Germinal center (tissue), 1 donor: Measurements from ENCODE around the gene MTUS2.

Experiments used
- DNase-seq: peaks from one replicate; pipeline ENCODE4 v3.0.0; 2012; ENCODE audit warnings: mixed read lengths, low spot score

Gene MTUS2

DNA sequence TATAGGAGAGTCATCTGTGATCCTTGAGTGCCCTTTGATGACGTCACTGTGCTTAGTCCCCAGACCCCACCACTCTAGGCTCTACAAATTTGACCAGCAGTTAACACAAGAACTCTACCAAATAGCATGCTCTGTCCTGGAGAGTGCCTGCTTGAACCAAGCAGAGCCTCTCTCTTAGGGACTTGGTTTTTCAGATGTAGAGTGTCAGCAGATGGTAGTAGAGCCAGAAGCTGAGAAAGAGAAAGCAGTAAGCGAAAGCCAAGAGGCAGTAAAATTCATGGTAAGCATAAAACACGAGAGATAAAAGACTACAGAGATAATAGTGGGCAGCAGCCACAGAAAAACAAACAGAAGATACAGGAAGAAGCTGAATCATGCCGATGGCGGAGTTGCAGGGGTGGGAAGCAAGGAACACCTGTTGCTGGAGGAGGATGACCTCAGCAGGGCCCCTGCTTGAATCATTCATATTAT is 582.1 kb downstream of the MTUS2 start:
- no peak for DNase-seq

DNA sequence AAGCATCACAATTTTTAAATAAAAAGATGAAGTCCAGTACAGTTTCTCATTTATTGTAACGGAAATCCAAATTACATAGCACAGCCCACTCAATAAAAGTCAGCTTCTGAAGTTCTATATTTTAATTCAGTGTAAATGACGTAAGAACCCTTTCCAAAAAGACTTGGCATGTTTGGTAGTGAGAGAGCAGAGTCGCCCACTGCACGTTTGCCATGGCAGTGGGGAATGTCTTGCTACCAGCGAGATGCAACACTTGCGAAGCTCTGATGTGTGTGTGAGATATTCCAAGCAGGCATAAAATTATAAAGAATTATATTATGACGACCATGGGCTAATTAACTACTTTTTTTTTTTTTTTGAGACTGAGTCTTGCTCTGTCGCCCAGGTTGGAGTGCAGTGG is 585.3 kb downstream of the MTUS2 start:
- no peak for DNase-seq

DNA sequence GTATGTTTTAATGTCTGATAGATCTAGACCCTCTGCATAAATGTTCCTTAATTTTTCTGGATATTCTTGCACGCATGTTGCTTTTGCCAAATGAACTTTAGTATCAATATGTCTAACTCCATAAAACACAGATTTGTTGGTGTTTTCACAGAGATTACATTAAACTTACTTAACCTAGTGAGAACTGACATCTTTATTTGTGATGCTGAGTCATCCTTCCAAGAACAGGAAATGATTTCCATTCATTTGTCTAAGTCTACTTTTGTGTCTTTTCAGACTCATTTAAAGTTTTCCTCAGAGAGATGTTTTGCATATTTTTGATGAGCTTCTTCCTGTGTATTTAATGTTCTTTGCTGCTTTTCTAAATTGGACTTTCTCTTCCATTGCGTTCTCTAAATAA is 591.3 kb downstream of the MTUS2 start:
- no peak for DNase-seq

DNA sequence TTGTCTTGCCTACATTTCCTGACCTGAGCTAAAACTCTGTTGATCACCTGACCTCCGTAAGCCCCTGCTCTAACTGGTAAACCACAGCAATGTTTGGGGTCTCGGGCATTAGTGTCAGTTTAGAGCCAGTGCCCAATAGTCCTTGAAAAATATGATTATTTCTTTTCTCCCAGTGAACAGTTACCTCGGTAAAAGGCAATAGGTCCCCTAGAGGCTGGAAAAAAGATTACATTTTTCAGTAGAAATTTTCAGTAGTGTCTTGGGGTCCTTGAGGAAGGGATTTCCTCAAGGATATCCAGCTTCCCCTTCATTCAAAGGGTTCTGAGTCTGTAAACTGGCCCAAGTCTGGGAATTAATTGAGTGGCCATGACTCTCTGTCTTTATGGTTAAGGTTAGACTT is 597.9 kb downstream of the MTUS2 start:
- no peak for DNase-seq

DNA sequence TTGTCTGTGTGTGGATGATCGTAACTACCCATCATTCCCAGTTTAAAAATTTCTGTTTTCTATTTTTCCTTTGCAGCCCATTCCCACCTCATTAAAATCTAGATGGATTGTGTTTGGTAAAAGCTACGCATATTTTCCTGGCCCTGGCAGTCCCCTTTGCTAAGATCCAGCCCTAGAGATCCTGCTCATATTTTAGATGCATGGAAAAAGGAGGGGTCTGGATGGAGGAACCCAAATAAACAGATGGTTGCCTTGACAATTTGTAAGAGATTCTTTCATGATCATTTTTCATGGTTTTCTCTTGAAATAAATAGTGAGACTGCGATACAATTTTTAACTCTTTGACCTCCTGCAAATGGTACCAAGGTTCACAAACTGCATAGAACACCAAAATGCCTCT is 601.0 kb downstream of the MTUS2 start:
- DNase-seq: no peak

DNA sequence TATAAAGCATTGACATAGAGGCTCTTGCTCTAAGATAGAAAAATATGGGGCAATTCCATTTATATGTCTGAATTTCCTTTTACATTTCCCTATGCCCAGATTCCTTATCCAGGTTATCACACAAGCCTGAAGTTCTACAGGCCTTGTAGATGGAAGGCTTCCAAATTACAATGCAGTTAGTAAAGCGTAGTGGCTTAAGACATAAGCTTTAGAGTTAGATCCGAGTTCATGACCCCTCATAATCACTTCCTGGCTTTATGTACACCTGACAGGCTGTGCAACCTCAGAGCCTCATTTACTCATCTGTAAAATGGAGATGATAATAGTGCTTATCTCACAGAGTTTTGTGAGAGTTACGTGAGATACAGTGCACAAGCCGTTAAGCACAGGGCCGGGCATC is 601.9 kb downstream of the MTUS2 start:
- DNase-seq: no peak

DNA sequence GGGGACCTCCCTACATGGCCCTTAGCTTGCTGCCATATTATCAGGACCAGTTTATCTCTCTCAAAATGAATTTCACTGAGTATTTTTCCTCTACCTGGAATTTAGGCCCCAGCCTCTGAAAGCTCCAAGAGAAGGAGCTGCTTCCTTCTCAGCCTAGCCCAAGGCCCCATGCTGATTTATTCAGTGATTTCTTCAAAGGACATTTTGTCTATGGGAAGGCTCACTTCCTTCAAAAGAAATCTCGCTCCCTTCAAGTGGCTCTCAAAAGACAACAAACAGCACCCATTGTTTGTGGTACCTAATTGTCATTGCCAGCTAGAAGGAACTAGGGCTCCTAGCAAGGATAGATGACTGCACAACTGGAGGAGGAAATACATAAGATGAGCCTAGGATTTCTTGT is 602.9 kb downstream of the MTUS2 start:
- DNase-seq: no peak

DNA sequence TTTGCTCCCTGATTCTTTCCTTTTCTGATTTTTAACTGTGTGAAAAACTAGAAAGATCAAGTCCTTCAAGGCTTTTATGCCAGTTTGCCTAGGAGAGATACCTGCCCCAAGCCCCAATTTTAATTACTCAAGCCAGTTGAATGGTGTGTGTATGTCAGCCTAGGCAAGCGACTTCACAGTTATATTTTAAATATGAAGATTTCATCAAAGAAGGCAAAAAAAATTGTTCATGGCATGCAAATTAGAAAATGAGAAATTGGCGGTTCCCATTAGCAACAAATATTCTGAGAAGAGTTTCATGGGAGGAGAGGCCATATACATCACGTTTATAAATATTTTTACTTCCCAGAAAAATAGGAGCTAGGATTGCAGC is 607.8 kb downstream of the MTUS2 start:
- DNase-seq: no peak

DNA sequence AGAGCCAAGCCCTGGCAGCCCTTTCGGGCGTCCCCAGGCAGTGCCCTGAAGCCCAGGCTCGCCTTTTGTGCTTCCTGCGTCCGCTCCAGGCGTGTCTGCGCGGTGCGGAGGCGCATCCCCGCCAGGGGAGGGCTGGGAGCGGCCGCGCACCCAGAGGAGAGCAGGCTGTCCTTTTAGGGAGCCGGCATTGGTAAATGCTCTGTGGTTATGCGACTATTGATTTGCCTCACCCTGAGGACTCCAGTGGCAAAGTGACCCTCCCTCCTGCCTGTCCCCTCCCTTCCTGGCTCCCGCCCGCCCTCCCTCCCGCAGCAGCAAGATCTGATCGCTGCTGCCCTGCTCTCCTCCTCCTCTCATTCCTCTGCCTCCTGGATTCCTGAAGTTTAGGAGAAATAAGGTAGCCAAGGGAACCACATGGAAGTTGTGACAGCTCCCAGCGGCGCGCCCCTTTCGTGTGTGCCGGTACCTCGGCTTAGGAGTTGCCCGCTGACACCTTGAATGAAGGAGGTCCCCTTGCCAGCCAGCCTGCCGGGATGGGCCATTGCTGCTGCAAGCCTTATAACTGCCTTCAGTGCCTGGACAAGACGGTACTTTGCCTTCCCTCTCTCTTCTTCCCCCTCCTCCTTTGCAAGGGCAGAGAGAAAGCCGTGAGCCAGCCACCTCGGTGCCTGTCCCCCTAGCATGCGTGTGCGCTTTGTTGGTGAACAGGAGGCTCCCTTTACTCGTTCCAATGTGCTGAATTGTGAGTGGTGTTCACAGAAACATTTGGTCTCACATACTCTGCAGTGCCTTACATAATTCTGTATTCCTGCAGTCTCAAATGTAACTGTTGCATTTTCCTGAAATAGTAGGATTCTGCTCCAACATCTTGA is 608.4 kb downstream of the MTUS2 start:
- peak; percentile 15 for DNase-seq

DNA sequence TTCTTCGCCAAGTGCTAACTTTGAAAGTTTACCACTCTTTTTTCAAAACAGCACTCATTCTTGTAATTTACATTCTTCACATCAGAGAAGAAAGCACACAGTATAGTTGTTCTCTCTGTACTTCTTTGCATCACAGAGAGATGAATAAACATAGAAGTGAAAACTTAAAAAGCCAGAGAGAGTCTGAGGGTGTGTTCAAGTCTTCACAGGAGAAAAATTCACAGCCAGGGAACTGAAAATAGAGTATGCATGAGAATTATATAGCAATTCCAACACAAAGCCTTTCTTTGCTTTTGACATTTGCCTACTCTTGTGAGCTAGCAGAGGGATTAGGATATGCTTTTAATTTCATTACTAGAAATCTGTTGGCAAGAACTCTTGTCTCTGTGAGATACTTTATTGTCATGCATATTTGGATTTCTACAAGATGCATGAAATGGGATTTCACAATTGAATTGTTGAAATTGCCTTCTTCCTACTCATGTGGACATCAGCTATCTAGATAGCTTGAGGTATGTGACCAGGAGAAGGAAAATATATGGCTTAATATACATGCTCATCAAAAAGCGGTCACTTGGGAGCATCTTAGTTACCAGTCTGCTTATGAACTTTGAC is 609.3 kb downstream of the MTUS2 start:
- DNase-seq: no peak

DNA sequence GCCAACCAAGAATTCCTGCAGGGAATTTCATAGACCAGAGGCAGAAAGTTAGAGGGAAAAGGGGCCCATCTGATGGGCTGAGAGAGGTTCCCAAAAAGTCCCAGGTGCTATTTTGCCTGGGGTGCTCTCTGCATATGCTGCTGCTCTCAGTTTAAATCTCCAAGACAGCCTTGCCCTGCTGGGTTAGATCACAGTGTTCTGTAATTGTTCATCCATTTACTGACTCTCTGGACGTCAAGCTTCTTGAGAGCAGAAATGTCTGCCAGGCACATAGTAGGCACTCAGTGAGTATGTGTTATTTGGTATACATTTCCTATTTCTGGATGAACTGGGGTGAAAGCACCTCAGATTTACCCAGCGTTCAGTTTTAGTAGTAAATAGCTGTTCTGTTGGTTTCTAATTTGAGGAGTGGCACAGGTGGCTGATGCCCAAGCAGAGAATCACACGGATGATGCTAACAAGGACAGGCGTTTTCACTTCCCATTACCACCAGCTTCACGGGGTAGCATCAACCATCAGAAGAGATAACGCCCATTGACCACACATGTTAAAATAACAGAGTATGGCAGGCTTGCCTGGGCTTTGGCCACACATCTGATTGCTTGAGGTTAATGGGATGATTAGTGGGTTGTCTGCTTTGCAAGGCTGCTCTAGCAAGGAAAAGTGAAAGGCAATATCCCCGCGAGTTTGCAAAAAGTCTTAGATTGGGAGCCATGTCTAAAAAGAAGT is 614.2 kb downstream of the MTUS2 start:
- DNase-seq: peak; percentile 76

DNA sequence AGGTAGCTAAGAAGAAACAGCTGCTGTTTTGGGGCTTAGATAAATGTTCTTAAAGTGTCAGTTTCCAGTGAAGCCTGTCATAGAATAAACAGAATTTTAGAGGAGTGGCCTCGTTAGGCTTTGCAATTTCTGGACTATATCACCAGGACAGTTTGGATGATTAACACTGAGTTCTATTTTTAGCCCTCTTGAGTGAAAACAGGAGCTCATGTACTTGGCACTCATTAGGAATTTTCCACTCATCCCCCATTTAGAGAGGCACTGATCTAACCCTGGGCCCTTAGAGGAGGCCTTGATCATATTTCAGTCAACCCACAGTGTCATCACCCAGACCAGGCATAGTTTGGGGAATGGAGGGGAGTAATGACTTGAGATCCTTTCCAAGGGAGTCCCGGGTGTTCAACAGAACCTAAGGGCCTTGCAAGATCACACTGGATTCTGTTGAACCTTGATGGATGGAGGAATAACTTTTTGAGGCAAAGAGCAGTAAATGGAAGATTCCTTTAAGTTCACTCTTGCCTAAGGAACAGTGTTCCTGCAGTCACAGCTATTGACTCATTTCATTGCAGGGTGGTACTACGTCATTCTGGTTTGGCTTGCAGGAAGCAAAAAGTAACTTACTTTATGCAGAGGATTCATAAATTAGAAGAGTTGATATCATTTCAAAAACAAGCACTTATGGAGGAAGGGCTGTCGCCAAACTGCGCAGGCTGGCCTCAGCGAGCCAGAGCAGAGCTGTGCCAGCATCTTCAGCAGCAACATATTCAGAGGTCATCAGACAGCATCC is 615.2 kb downstream of the MTUS2 start:
- DNase-seq: no peak

DNA sequence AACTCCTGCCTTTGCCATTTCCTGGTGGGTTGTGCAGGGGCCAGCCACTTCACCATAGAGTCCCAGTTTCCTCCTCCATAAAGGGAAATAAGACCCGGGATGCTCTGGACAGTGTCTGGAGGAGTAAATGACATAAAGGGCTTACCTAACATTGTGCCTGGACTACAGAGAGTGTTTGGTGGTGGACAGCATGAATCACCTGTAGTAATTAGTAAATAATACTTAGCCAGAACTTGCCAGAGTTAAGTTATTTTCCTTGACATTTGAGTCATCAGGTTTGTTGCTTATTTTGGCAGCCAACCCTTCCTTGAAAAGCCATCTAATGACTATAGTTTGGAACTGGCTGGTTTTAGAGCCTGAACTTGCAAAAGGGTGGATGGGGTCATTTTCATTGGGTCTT is 616.2 kb downstream of the MTUS2 start:
- DNase-seq: no peak

DNA sequence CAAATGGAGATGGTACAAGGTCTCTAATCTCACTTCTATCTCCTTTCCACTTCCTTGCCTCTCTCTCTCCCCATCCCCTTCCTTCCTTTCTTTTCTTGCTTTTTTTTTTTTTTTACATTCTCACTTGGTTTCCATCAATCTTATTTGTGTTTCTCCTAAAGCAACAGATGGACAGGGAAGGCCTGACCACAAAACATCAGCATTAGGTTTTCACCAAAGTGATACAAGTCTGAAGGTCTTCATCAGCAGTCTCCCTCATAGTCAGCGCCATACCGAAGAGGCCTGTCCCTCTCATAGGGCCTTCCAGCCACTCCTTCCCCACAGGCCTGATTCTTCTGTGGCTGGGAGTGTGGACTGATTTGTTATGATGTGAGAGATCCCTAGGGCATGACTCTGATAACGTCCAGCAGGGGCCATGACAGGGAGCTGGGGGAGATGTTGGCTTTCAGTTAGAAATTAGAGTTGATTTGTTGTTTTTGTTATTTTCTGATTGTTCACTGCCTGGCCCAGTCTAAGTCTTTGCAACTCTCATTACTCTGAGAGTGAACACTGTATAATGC is 616.7 kb downstream of the MTUS2 start:
- no peak for DNase-seq

DNA sequence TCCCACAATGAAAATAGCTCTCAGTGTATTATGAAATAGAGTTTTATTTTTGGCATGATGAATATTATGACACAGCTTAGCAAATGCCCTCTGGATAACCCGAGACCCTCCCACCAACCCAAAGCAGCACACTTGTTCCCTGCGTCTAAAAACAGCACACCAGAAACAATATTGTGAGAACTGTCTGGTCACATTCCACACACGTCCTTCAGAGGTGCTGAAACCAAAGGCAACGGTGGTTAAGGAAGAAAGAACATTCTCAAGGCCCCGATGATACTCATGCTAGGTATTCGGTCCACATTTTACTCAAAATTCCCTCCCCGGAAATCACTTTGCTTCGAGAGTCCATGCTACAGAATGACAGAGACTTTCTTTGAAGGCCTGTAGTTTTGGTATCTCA is 618.6 kb downstream of the MTUS2 start:
- no peak for DNase-seq

DNA sequence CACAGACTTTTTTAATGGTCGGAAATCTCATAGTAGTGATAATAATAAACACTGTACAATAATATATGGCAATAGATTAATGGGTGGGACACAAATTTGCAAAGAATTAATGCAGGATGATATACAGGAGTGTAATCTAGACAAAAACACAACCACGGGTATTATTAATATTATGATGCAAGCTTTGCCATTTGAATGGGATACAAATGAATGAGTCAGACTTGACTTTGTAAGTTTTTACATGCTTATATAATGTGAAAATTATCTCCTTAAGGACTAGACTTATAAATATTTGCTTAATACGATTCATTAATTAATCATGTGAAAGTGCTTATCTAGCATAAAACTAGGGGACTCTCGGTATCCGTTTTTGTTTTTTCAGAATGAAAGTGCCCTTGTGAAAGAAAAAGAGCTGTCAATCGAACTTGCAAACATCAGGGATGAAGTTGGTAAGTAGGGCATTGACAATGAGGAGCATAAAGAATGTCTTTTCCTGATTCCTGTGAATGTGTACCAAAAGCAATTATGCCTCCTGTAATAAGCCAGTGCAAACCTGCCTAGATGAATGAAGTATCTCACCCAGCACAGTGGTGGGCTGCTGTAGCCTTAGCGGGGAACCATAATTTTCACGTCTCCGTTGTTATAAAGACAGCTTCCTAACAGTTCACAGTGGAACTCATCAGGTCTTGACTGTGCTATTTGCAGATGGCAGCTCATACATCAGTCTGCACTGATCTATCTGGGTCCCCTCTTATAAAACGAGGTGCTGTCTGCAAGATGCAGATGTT is 619.7 kb downstream of the MTUS2 start:
- DNase-seq: no peak

DNA sequence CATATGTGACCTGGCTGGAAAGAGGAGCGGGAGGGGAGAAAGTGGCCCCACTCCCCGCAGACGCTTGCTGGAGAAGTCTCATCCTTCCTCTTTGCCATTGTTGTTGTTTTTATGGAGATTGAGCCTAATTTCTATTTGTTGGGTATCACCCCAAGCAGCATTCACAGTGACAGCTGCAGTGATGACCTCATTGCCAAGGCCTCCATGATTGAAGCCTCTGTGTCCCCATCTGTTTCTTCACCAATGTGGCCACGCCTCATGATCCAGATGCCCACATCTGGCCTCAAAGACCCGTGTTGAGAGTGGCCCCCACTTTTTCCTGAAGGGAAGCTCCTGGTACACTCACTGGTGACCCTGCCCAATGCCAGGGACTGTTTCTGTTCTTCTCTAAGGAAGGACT is 621.2 kb downstream of the MTUS2 start:
- DNase-seq: no peak

DNA sequence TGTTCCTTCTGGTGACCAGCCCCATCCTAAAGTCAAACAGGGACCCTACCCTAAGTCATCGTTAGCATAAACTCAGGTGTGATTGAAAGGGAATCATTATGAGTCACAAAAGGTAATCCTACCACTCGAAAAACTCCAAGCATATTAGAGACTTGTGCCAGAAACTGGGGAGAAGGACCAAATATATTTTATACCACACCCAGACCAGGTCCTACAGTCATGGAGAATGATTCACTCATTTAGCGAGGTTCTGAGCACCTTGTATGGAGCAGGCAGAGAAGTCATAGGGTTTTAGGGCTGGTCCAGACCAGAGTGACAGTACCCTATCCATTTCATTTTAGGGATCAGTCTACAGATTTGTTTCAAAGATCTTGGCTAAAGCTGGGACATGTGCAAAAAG is 625.9 kb downstream of the MTUS2 start:
- DNase-seq: no peak

DNA sequence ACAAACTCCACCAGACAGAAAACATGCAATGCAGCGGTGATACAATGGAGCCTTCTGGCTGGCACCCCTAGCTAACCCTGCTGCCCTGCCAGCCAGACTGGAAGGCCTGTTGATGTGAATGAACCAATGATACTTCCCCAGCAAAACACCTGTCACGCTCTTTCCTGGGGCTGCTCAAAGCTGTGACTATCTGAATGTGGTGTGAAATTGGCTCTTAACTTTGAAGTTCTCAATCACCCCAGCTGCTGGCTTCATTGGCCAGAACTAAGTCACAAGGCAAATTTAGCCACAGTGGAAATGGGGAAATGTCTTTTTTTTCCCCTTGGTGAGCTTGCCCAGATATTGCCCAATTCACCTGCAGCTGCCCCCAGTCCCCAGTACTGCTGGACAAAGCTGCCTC is 628.0 kb downstream of the MTUS2 start:
- DNase-seq: no peak

DNA sequence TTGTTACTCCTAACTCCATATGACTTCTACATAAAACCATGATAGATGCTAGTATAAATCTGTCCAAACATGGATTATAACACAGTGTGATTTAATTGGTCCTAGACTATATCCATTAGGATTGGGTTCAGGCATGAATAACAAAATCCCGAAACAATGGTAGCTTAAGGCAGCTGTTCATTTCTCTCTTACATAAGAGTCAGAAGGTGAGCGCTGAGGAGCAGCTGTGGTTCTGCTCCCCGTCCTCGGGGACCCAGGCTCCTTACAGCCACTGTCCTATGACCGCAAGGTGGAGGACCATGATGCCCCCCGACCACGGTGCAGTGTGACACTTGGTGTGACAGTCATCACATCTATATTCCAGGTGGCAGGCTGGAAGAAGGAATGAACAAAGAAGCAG is 629.6 kb downstream of the MTUS2 start:
- DNase-seq: no peak

DNA sequence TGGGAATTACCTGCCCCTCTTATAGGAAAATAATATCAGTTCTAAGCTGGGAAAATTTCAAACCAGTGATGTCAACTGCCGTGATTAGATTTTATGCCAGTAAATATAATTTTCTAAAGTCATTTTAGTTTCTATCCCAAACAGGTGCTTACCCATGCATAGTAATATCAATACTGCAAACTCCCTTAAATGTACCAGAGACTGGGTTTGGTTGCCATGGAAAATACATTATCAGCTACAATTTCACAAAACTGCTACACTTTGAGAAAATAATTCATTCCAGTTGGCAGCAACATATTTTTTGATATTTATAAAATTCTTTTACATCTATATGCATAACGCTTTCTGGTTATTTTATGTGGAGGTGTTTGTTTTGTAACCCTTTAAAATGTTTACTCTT is 631.8 kb downstream of the MTUS2 start:
- DNase-seq: no peak
